HepG2 (cell line): ENCODE results near the gene RYK.

Experiments
- MED1 ChIP-seq: sonication (generic); formaldehyde crosslinking; IDR thresholded peaks from 2 replicates; pipeline ENCODE4 v1.4.0; 2020; ENCODE audit warnings: missing genetic modification reagents
- NFATC3 ChIP-seq: sonication (generic); formaldehyde crosslinking; IDR thresholded peaks from 2 replicates; pipeline ENCODE4 v1.5.1; 2020; ENCODE audit warnings: mild to moderate bottlenecking, missing genetic modification reagents
- SUZ12 ChIP-seq: fragments of 150-350 bp; IDR thresholded peaks from 2 replicates; pipeline ENCODE4 v1.6.1; 2014; ENCODE audit warnings: low read depth, low read length
- U2AF1 ChIP-seq: fragments of 200-400 bp; formaldehyde crosslinking; optimal IDR thresholded peaks from 2 replicates; pipeline ENCODE3; 2017; ENCODE audit warnings: mild to moderate bottlenecking, low read depth, low read length
- ZBTB2 ChIP-seq: sonication (generic); formaldehyde crosslinking; IDR thresholded peaks from 2 replicates; pipeline ENCODE4 v1.8.0; 2022; ENCODE audit warnings: low read depth, missing genetic modification reagents
- ZNF781 ChIP-seq: sonication (generic); formaldehyde crosslinking; IDR thresholded peaks from 2 replicates; pipeline ENCODE4 v1.5.1; 2020; ENCODE audit warnings: borderline replicate concordance, mild to moderate bottlenecking, missing genetic modification reagents; ENCODE audit errors: not compliant biosample characterization
- TF ChIP-seq, protein P1 (sequence below): sonication (generic); formaldehyde crosslinking; IDR thresholded peaks from 2 replicates; pipeline ENCODE4 v1.5.0; 2020; ENCODE audit warnings: mild to moderate bottlenecking, missing genetic modification reagents, moderate library complexity
- TF ChIP-seq, protein P2 (sequence below): sonication (generic); formaldehyde crosslinking; IDR thresholded peaks from 2 replicates; pipeline ENCODE4 v1.4.0; 2020; ENCODE audit warnings: missing genetic modification reagents, borderline replicate concordance

DNA sequence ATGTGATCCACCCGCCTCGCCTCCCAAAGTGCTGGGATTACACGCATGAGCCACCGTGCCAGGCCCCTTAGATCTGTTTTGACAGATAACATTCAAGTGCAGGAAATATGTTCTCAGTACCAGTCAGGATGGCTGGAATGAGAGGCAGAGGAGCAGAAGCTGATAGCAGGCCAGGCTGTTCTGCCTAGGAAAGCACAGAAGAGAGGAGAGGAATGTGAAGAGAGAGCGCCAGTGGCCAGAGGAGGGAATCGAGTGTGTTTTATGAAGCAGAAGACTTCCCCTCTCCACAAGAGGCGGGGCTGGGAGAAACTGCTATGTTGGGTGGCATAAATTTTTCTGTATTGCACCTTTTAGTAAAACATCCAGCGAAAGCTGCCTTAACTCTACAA lies 32.0 kb upstream of the RYK start:
- TF ChIP-seq U2AF1, result no peak
- TF ChIP-seq ZBTB2 (CRISPR knock-in tag), result no peak
- TF ChIP-seq, protein P1, sequence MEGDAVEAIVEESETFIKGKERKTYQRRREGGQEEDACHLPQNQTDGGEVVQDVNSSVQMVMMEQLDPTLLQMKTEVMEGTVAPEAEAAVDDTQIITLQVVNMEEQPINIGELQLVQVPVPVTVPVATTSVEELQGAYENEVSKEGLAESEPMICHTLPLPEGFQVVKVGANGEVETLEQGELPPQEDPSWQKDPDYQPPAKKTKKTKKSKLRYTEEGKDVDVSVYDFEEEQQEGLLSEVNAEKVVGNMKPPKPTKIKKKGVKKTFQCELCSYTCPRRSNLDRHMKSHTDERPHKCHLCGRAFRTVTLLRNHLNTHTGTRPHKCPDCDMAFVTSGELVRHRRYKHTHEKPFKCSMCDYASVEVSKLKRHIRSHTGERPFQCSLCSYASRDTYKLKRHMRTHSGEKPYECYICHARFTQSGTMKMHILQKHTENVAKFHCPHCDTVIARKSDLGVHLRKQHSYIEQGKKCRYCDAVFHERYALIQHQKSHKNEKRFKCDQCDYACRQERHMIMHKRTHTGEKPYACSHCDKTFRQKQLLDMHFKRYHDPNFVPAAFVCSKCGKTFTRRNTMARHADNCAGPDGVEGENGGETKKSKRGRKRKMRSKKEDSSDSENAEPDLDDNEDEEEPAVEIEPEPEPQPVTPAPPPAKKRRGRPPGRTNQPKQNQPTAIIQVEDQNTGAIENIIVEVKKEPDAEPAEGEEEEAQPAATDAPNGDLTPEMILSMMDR (CRISPR knock-in tag), result no peak
- no peak for TF ChIP-seq NFATC3 (CRISPR knock-in tag)
- no peak for TF ChIP-seq ZNF781 (CRISPR knock-in tag)
- TF ChIP-seq, protein P2, sequence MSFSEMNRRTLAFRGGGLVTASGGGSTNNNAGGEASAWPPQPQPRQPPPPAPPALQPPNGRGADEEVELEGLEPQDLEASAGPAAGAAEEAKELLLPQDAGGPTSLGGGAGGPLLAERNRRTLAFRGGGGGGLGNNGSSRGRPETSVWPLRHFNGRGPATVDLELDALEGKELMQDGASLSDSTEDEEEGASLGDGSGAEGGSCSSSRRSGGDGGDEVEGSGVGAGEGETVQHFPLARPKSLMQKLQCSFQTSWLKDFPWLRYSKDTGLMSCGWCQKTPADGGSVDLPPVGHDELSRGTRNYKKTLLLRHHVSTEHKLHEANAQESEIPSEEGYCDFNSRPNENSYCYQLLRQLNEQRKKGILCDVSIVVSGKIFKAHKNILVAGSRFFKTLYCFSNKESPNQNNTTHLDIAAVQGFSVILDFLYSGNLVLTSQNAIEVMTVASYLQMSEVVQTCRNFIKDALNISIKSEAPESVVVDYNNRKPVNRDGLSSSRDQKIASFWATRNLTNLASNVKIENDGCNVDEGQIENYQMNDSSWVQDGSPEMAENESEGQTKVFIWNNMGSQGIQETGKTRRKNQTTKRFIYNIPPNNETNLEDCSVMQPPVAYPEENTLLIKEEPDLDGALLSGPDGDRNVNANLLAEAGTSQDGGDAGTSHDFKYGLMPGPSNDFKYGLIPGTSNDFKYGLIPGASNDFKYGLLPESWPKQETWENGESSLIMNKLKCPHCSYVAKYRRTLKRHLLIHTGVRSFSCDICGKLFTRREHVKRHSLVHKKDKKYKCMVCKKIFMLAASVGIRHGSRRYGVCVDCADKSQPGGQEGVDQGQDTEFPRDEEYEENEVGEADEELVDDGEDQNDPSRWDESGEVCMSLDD, result no peak
- TF ChIP-seq SUZ12, result no peak
- TF ChIP-seq MED1 (CRISPR knock-in tag), result no peak
